Liver (tissue), 9 donors: ENCODE data around the gene PCID2. TPM values are rescaled to one million over a fixed set of nuclear protein-coding genes. Genes with fewer than 3 reads are reported as not detected.

Source experiments
- DNase-seq: peaks from one replicate; pipeline ENCODE4 v3.0.0-alpha.2; 2017; ENCODE audit warnings: low spot score
- H3K27ac ChIP-seq, 2 donors: one replicate each; pipeline ENCODE4 v1.7.0; 2013; ENCODE audit warnings: inconsistent platforms in 2 of 2, low read length in 2 of 2, control low read depth in 1 of 2, low read depth in 1 of 2, mild to moderate bottlenecking in 1 of 2
- H3K27me3 ChIP-seq, 4 donors: one replicate each; pipeline versions ENCODE4 v1.6.1 to v1.7.0; 2013; ENCODE audit warnings: low read length in 3 of 4, inconsistent platforms in 1 of 4, mild to moderate bottlenecking in 1 of 4, moderate library complexity in 1 of 4; ENCODE audit not compliant: control insufficient read depth in 4 of 4, insufficient read depth in 4 of 4
- H3K36me3 ChIP-seq, 4 donors: one replicate each; pipeline versions ENCODE4 v1.6.1 to v1.7.0; 2013; ENCODE audit warnings: low read length in 3 of 4, mild to moderate bottlenecking in 3 of 4, low read depth in 1 of 4, moderate library complexity in 1 of 4; ENCODE audit not compliant: control insufficient read depth in 4 of 4, insufficient read depth in 3 of 4
- H3K4me1 ChIP-seq, 4 donors: one replicate each; pipeline versions ENCODE4 v1.6.1 to v1.7.0; 2013; ENCODE audit warnings: low read length in 3 of 4, mild to moderate bottlenecking in 3 of 4, moderate library complexity in 1 of 4; ENCODE audit not compliant: control insufficient read depth in 4 of 4, insufficient read depth in 4 of 4
- H3K4me3 ChIP-seq, 3 donors: one replicate each; pipeline versions ENCODE4 v1.6.1 to v1.7.0; 2013; ENCODE audit warnings: low read length in 3 of 3, control low read depth in 1 of 3, low read depth in 1 of 3, mild to moderate bottlenecking in 1 of 3
- H3K9ac ChIP-seq, 2 donors: one replicate each; pipeline ENCODE4 v1.7.0; 2013; ENCODE audit warnings: low read length in 2 of 2, mild to moderate bottlenecking in 2 of 2, moderate library complexity in 2 of 2, control low read depth in 1 of 2, low read depth in 1 of 2
- H3K9me3 ChIP-seq, 4 donors: one replicate each; pipeline versions ENCODE4 v1.6.1 to v1.7.0; 2013; ENCODE audit warnings: low read length in 3 of 4; ENCODE audit not compliant: control insufficient read depth in 4 of 4
- EGR1 ChIP-seq, 2 donors: IDR thresholded peaks; 2 replicates each; pipeline ENCODE4 v1.6.1; 2016 to 2018; ENCODE audit warnings: antibody characterized with exemption in 2 of 2, low read depth in 2 of 2
- GABPA ChIP-seq, 2 donors: IDR thresholded peaks in 1 of 2; conservative IDR thresholded peaks in 1 of 2; 2 replicates each; pipeline ENCODE4 v1.6.1; 2016; ENCODE audit warnings: antibody characterized with exemption in 2 of 2, mild to moderate bottlenecking in 1 of 2, moderate library complexity in 1 of 2
- HNF4A ChIP-seq, 2 donors: conservative IDR thresholded peaks; 2 replicates each; pipeline ENCODE4 v1.6.1; 2016; ENCODE audit warnings: antibody characterized with exemption in 2 of 2, mild to moderate bottlenecking in 2 of 2
- JUND ChIP-seq, 2 donors: IDR thresholded peaks; 2 replicates each; pipeline ENCODE4 v1.6.1; 2016; ENCODE audit warnings: antibody characterized with exemption in 2 of 2
- NR2F2 ChIP-seq: IDR thresholded peaks from 2 replicates; pipeline ENCODE4 v1.6.1; 2016; ENCODE audit warnings: antibody characterized with exemption
- RAD21 ChIP-seq, 2 donors: IDR thresholded peaks; 2 replicates each; pipeline ENCODE4 v1.6.1; 2016; ENCODE audit warnings: antibody characterized with exemption in 2 of 2, mild to moderate bottlenecking in 2 of 2
- RXRA ChIP-seq, 2 donors: IDR thresholded peaks; 2 replicates each; pipeline ENCODE4 v1.6.1; 2017 to 2018; ENCODE audit warnings: antibody characterized with exemption in 2 of 2, mild to moderate bottlenecking in 1 of 2
- SP1 ChIP-seq: IDR thresholded peaks from 2 replicates; pipeline ENCODE4 v1.6.1; 2018; ENCODE audit warnings: antibody characterized with exemption, mild to moderate bottlenecking
- YY1 ChIP-seq: IDR thresholded peaks from 2 replicates; pipeline ENCODE4 v1.6.1; 2016; ENCODE audit warnings: antibody characterized with exemption, mild to moderate bottlenecking
- WGBS: extraction: QIAGEN DNeasy Blood & Tissue Kit; methylation state at CpG from one replicate; pipeline ENCODE4 v1.1.7; 2013; 5-methylcytosine and 5-hydroxymethylcytosine counted together
- polyA plus RNA-seq, 2 donors: library from polyadenylated mRNA; stranded (reverse) in 1 of 2; unstranded in 1 of 2; fragments of 200-250 nt in 1 of 2; fragments of >200 nt in 1 of 2; fragmentation: Nextera tagmentation in 1 of 2; extraction: Ambion mirVana in 1 of 2; gene quantifications; one replicate each; pipeline versions ENCODE4 v1.2.1 to v1.2.3, GENCODE V29; 2013 to 2015
- total RNA-seq, 2 donors: library from RNA; depleted of rRNA; stranded (reverse); fragments of >200 nt; gene quantifications; one replicate each; pipeline ENCODE4 v1.2.3, GENCODE V29; 2014
- TF ChIP-seq, protein P1 (sequence below): fragments of 150-350 bp; IDR thresholded peaks from 2 replicates; pipeline ENCODE4 v1.5.1; 2017; ENCODE audit warnings: improper control_type of control experiment, low read depth, low read length; ENCODE audit not compliant: missing input control
- donor health status: healthy.
- donor health status: healthy.
- donor health status: healthy.
- donor health status: healthy.
- donor health status: healthy.

Gene PCID2
- total and polyA plus RNA-seq, 4 donors, result 13.8 to 39.1 (median 22.7) TPM

DNA sequence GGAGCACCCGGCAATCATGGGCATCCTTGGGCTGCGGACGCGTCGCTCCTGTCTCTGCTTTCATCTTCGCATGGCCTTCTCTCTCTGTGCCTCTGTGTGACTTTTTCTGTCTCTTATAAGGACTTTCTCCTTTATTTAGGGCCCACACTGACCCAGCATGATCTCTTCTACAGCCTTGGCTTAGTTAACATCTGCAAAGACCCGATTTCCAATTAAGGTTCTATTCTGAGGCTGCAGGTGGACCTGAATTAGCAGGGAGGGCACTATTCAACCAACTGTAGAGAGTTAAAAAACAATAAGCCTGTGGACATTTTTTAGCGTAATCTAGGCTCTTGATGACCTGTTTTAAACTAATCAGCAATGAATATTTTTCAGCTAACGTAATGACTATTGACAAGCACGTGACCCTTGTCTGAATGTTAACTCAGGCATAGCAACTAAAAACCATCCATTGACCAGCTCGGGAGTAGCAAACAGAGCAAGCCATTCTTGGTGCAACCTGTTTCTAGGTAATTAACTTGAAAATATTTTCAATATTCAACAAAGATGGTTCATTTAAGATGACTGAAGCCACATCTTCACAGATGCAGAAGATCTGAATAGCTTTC, 70.7 kb downstream of the PCID2 start:
- Histone ChIP-seq H3K4me3 (no peak overlapping the region), H3K36me3 (peaks cover 0 to 6% (median 5%) of the 10 kb centered on the region in 4 donors), H3K27me3 (no peaks in the 10 kb centered on the region), H3K4me1 (peaks cover 0 to 7% (median 2%) of the 10 kb centered on the region in 4 donors), H3K9ac (no peak overlapping the region), H3K27ac (peak overlapping the region; percentile 9 to 29), H3K9me3 (no peaks in the 10 kb centered on the region)
- whole genome bisulfite sequencing, result 77% methylated on average over 11 of the region's 11 CpGs
- TF ChIP-seq HNF4A (conservative IDR thresholded peaks at IDR 0.05), result no peak
- no peak for TF ChIP-seq GABPA (IDR thresholded peaks at IDR 0.05 in 1 of 2, conservative IDR thresholded peaks at IDR 0.05 in 1 of 2)
- no peak for TF ChIP-seq RAD21 (IDR thresholded peaks at IDR 0.05)
- TF ChIP-seq, protein P1, sequence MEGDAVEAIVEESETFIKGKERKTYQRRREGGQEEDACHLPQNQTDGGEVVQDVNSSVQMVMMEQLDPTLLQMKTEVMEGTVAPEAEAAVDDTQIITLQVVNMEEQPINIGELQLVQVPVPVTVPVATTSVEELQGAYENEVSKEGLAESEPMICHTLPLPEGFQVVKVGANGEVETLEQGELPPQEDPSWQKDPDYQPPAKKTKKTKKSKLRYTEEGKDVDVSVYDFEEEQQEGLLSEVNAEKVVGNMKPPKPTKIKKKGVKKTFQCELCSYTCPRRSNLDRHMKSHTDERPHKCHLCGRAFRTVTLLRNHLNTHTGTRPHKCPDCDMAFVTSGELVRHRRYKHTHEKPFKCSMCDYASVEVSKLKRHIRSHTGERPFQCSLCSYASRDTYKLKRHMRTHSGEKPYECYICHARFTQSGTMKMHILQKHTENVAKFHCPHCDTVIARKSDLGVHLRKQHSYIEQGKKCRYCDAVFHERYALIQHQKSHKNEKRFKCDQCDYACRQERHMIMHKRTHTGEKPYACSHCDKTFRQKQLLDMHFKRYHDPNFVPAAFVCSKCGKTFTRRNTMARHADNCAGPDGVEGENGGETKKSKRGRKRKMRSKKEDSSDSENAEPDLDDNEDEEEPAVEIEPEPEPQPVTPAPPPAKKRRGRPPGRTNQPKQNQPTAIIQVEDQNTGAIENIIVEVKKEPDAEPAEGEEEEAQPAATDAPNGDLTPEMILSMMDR, result no peak
- peak in 1 of 2 donors; percentile 60 for TF ChIP-seq JUND (IDR thresholded peaks at IDR 0.05)
- TF ChIP-seq EGR1 (IDR thresholded peaks at IDR 0.05; ENCODE audit: low read depth in 2 of 2), result no peak
- no peak for TF ChIP-seq NR2F2
- TF ChIP-seq RXRA (IDR thresholded peaks at IDR 0.05), result peak in 1 of 2 donors; percentile 52
- TF ChIP-seq YY1, result no peak
- DNase-seq, result no peak

DNA sequence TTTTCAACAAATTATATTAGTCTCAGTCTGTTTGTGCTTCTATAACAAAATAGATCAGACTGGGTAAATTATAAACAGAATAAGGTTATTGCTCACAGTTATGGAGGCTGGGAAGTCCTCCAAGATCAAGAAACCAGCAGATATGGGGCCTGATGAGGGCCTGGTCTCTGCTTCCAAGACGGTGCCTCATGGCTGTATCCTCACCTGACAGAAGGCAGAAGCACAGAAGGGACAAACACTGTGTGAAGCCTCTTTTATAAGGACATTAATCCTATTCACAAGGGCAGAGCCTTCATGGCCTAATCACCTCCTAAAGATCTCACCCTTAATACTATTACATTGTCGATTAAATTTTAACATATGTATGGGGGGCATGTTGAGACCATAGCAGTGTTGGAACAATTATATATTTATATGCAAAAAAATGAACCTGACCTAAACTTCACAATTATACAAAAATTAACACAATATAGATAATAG, 73.1 kb downstream of the PCID2 start:
- Histone ChIP-seq H3K4me1 (peaks cover 0 to 7% (median 2%) of the 10 kb centered on the region in 4 donors), H3K36me3 (peaks cover 0 to 17% (median 7%) of the 10 kb centered on the region in 4 donors), H3K9me3 (no peaks in the 10 kb centered on the region), H3K9ac (no peak overlapping the region), H3K27me3 (no peaks in the 10 kb centered on the region), H3K27ac (no peak overlapping the region), H3K4me3 (no peak overlapping the region)
- no peak for DNase-seq
- 87% methylated on average over 2 of the region's 2 CpGs for WGBS
- TF ChIP-seq NR2F2 (no peak), HNF4A (conservative IDR thresholded peaks at IDR 0.05) (no peak), JUND (IDR thresholded peaks at IDR 0.05) (no peak), SP1 (no peak), EGR1 (IDR thresholded peaks at IDR 0.05; ENCODE audit: low read depth in 2 of 2) (no peak), RAD21 (IDR thresholded peaks at IDR 0.05) (no peak), GABPA (IDR thresholded peaks at IDR 0.05 in 1 of 2, conservative IDR thresholded peaks at IDR 0.05 in 1 of 2) (no peak)
- TF ChIP-seq, protein P1, result no peak
